GM23248 (cell line): ENCODE measurements around the gene TFB2M. TPM values are rescaled to one million over a fixed set of nuclear protein-coding genes. Genes with fewer than 3 reads are reported as not detected.
A peak's percentile ranks its signal among the peaks of the same experiment; 100 is the strongest.

Experiments used
- DNase-seq: peaks from one replicate; pipeline ENCODE4 v3.0.0-alpha.2; 2015
- H2AFZ ChIP-seq: fragments of 200-600 bp; sonication (generic); 2 replicates; pipeline ENCODE4 v1.6.1; 2016; ENCODE audit warnings: antibody characterized with exemption
- H3F3A ChIP-seq: fragments of 200-600 bp; sonication (generic); 2 replicates; pipeline ENCODE4 v1.6.1; 2016; ENCODE audit warnings: mild to moderate bottlenecking, antibody characterized with exemption, mixed run types; ENCODE audit not compliant: insufficient read depth
- H3K27ac ChIP-seq: fragments of 200-600 bp; sonication (generic); 2 replicates; pipeline ENCODE4 v1.5.1; 2016; ENCODE audit warnings: mild to moderate bottlenecking
- H3K27me3 ChIP-seq: fragments of 200-600 bp; sonication (generic); replicated peaks from 2 replicates; pipeline ENCODE4 v1.6.1; 2016; ENCODE audit warnings: mild to moderate bottlenecking; ENCODE audit not compliant: insufficient read depth
- H3K36me3 ChIP-seq: fragments of 200-600 bp; sonication (generic); 2 replicates; pipeline ENCODE4 v1.6.1; 2016; ENCODE audit warnings: low read depth, mild to moderate bottlenecking
- H3K4me1 ChIP-seq: fragments of 200-600 bp; sonication (generic); 2 replicates; pipeline ENCODE4 v1.6.1; 2016; ENCODE audit warnings: mild to moderate bottlenecking; ENCODE audit not compliant: insufficient read depth
- H3K4me2 ChIP-seq: fragments of 200-600 bp; sonication (generic); one replicate; pipeline ENCODE4 v1.6.1; 2016; ENCODE audit warnings: mild to moderate bottlenecking; ENCODE audit not compliant: unreplicated experiment
- H3K4me3 ChIP-seq: fragments of 200-600 bp; sonication (generic); 2 replicates; pipeline ENCODE4 v1.5.1; 2016; ENCODE audit warnings: mild to moderate bottlenecking
- H3K79me2 ChIP-seq: fragments of 200-600 bp; sonication (generic); 2 replicates; pipeline ENCODE4 v1.6.1; 2016; ENCODE audit warnings: mild to moderate bottlenecking; ENCODE audit not compliant: insufficient read depth
- H3K9ac ChIP-seq: fragments of 200-600 bp; sonication (generic); 2 replicates; pipeline ENCODE4 v1.6.1; 2016; ENCODE audit warnings: mild to moderate bottlenecking
- H3K9me2 ChIP-seq: fragments of 200-600 bp; sonication (generic); 2 replicates; pipeline ENCODE4 v1.6.1; 2016; ENCODE audit warnings: mixed run types, mild to moderate bottlenecking, moderate library complexity; ENCODE audit not compliant: insufficient read depth
- H3K9me3 ChIP-seq: fragments of 200-600 bp; sonication (generic); one replicate; pipeline ENCODE4 v1.6.1; 2017; ENCODE audit warnings: low read depth
- H4K20me1 ChIP-seq: fragments of 200-600 bp; sonication (generic); 2 replicates; pipeline ENCODE4 v1.6.0; 2016; ENCODE audit not compliant: insufficient read depth
- EZH2 ChIP-seq: fragments of 200-600 bp; sonication (generic); IDR thresholded peaks from 2 replicates; pipeline ENCODE4 v1.6.1; 2018; ENCODE audit warnings: antibody characterized with exemption, mild to moderate bottlenecking; ENCODE audit not compliant: insufficient read depth, poor library complexity, severe bottlenecking
- EZH2phosphoT487 ChIP-seq: fragments of 200-600 bp; sonication (generic); IDR thresholded peaks from 2 replicates; pipeline ENCODE4 v1.6.1; 2018; ENCODE audit warnings: antibody characterized with exemption, moderate library complexity, mild to moderate bottlenecking, low read depth; ENCODE audit not compliant: insufficient read depth
- WGBS, 2 experiments: methylation state at CpG; one replicate each; pipeline ENCODE4 v1.1.6; 2015 to 2017; ENCODE audit warnings: low lambda C conversion rate in 2 of 2, low coverage in 1 of 2; ENCODE audit errors: missing lambda C conversion rate in 2 of 2; 5-methylcytosine and 5-hydroxymethylcytosine counted together
- in situ Hi-C: fragments of 300-500 bp; cut with MboI; formaldehyde crosslinking; loops from 2 replicates; pipeline ENCODE4 v1.15.0; 2020
- polyA plus RNA-seq: library from polyadenylated mRNA; unstranded; fragments of >200 nt; fragmentation: Nextera tagmentation; extraction: Ambion mirVana; gene quantifications from 2 replicates; pipeline ENCODE4 v1.2.1, GENCODE V29; 2016
- total RNA-seq: library from RNA; depleted of rRNA; stranded (reverse); fragments of >200 nt; shearing (Covaris generic); gene quantifications from 2 replicates; pipeline ENCODE4 v1.2.3, GENCODE V29; 2014

TFB2M gene
- total and polyA plus RNA-seq, 2 experiments from 2014 or later, result 20.6 to 32.0 TPM

GRCh38 chr1:246569248-246570238 lies 3.5 kb upstream of the TFB2M start:
- 36 to 37% methylated on average over 8 of the region's 8 CpGs for WGBS, 2 experiments
- peak; percentile 74 for DNase-seq
- Histone ChIP-seq H3K36me3 (0 out of 2 replicates have a peak, but pooled peaks cover 11% of the 10 kb centered on the region), H3K4me1 (peaks cover 40% of the 10 kb centered on the region), H3F3A (peaks cover 34% of the 10 kb centered on the region), H4K20me1 (no peaks in the 10 kb centered on the region), H3K9ac (peak overlapping the region; percentile 46), H2AFZ (no peak overlapping the region), H3K27ac (peak overlapping the region; percentile 86), H3K9me2 (no peaks in the 10 kb centered on the region), H3K4me3 (peak overlapping the region; percentile 49), H3K9me3 (no peaks in the 10 kb centered on the region), H3K27me3 (no peaks in the 10 kb centered on the region), H3K4me2 (peak overlapping the region; percentile 90), H3K79me2 (peaks cover 91% of the 10 kb centered on the region)
- in situ Hi-C loops, result no loop called here
- TF ChIP-seq EZH2 (no peak), EZH2phosphoT487 (no peak)

GRCh38 chr1:246567646-246568235 lies 1.7 kb upstream of the TFB2M start:
- Histone ChIP-seq H3K9me3 (no peaks in the 10 kb centered on the region), H3F3A (peaks cover 34% of the 10 kb centered on the region), H3K79me2 (peaks cover 91% of the 10 kb centered on the region), H3K27ac (peak overlapping the region; percentile 86), H3K36me3 (peaks cover 2% of the 10 kb centered on the region; the same call in 1 of the 2 replicates), H3K4me2 (peak overlapping the region; percentile 90), H2AFZ (no peak overlapping the region), H3K27me3 (no peaks in the 10 kb centered on the region), H3K4me1 (peaks cover 48% of the 10 kb centered on the region), H3K4me3 (peak overlapping the region; percentile 93), H3K9me2 (no peaks in the 10 kb centered on the region), H3K9ac (peak overlapping the region; percentile 87), H4K20me1 (no peaks in the 10 kb centered on the region)
- no peak for DNase-seq
- in situ Hi-C loops, result no loop called here
- TF ChIP-seq EZH2phosphoT487 (no peak), EZH2 (no peak)
- 8 to 12% methylated on average over 4 of the region's 4 CpGs for WGBS, 2 experiments

- 1 to 2% methylated on average over 15 to 25 of the region's 25 CpGs for WGBS, 2 experiments
- no peaks in the 10 kb centered on the region for H4K20me1 ChIP-seq
- peaks cover 48% of the 10 kb centered on the region for H3K4me1 ChIP-seq
- DNase-seq, result peak; percentile 91
- peak overlapping the region; percentile 90 for H3K4me2 ChIP-seq
- in situ Hi-C loops, result no loop called here
- H3K27ac ChIP-seq, result peak overlapping the region; percentile 86
- H3K4me3 ChIP-seq, result peak overlapping the region; percentile 93
- H3K9ac ChIP-seq, result peak overlapping the region; percentile 87
- H3F3A ChIP-seq, result peaks cover 34% of the 10 kb centered on the region
- TF ChIP-seq EZH2, result no peak
- TF ChIP-seq EZH2phosphoT487, result no peak
- H3K79me2 ChIP-seq, result peaks cover 91% of the 10 kb centered on the region
- peaks cover 3% of the 10 kb centered on the region; the same call in 1 of the 2 replicates for H3K36me3 ChIP-seq
- no peaks in the 10 kb centered on the region for H3K9me2 ChIP-seq
- no peaks in the 10 kb centered on the region for H3K27me3 ChIP-seq
- no peaks in the 10 kb centered on the region for H3K9me3 ChIP-seq
- H2AFZ ChIP-seq, result peak overlapping the region; percentile 68
Observed at GRCh38 chr1:246566813-246567645, 968 bp upstream of the TFB2M start.

GRCh38 chr1:246565751-246566127 lies 322 bp downstream of the TFB2M start:
- Histone ChIP-seq H3K4me3 (peak overlapping the region; percentile 93), H3K9ac (peak overlapping the region; percentile 87), H4K20me1 (no peaks in the 10 kb centered on the region), H3K4me2 (peak overlapping the region; percentile 75), H3K36me3 (peaks cover 3% of the 10 kb centered on the region; the same call in 1 of the 2 replicates), H3K9me2 (no peaks in the 10 kb centered on the region), H3K79me2 (peaks cover 91% of the 10 kb centered on the region), H2AFZ (peak overlapping the region; percentile 82), H3K4me1 (peaks cover 38% of the 10 kb centered on the region), H3K27ac (peak overlapping the region; percentile 86), H3K27me3 (no peaks in the 10 kb centered on the region), H3F3A (peaks cover 34% of the 10 kb centered on the region), H3K9me3 (no peaks in the 10 kb centered on the region)
- in situ Hi-C loops, result no loop called here
- TF ChIP-seq EZH2phosphoT487 (no peak), EZH2 (no peak)
- DNase-seq, result peak; percentile 83
- WGBS, 2 experiments, result 1 to 2% methylated on average over 25 of the region's 25 CpGs
